Mesodermal cell (in vitro differentiated cells): Measurements from ENCODE around the gene CHST11.

Experiments
- H3K27ac ChIP-seq: 2 replicates; pipeline ENCODE4 v1.7.0; 2013; ENCODE audit warnings: mild to moderate bottlenecking, low read depth, low read length, moderate library complexity; ENCODE audit not compliant: severe bottlenecking
- H3K36me3 ChIP-seq: 2 replicates; pipeline ENCODE4 v1.7.1; 2013; ENCODE audit warnings: mild to moderate bottlenecking, low read length, moderate library complexity; ENCODE audit not compliant: control insufficient read depth, insufficient read depth
- H3K4me1 ChIP-seq: one replicate; pipeline ENCODE4 v1.7.1; 2013; ENCODE audit warnings: mild to moderate bottlenecking, low read length; ENCODE audit not compliant: insufficient read depth, control insufficient read depth, poor library complexity, severe bottlenecking
- H3K4me3 ChIP-seq: 2 replicates; pipeline ENCODE4 v1.7.0; 2013; ENCODE audit warnings: low read length, control low read depth, mild to moderate bottlenecking; ENCODE audit not compliant: insufficient read depth, poor library complexity, severe bottlenecking; ENCODE audit errors: extremely low read depth
- H3K9me3 ChIP-seq: 2 replicates; pipeline ENCODE4 v1.7.1; 2013; ENCODE audit warnings: mild to moderate bottlenecking, low read length, moderate library complexity; ENCODE audit not compliant: control insufficient read depth
- WGBS, 2 experiments: methylation state at CpG; one replicate each; pipeline ENCODE4 v1.1.5; 2013; ENCODE audit warnings: missing lambda C conversion rate in 2 of 2; ENCODE audit not compliant: insufficient coverage in 2 of 2; 5-methylcytosine and 5-hydroxymethylcytosine counted together

Gene CHST11

GRCh38 chr12:104459368-104459909 lies 2.7 kb downstream of the CHST11 start:
- Histone ChIP-seq H3K4me3 (peak overlapping the region; percentile 66), H3K36me3 (no peaks in the 10 kb centered on the region), H3K4me1 (peaks cover 16% of the 10 kb centered on the region), H3K27ac (no peak overlapping the region), H3K9me3 (no peaks in the 10 kb centered on the region)
- 60 to 70% methylated on average over 6 of the region's 7 CpGs for WGBS, 2 experiments

GRCh38 chr12:104460041-104460719 lies 3.4 kb downstream of the CHST11 start:
- Histone ChIP-seq H3K27ac (no peak overlapping the region), H3K4me1 (peaks cover 16% of the 10 kb centered on the region), H3K4me3 (no peak overlapping the region), H3K36me3 (no peaks in the 10 kb centered on the region), H3K9me3 (no peaks in the 10 kb centered on the region)
- WGBS, 2 experiments: 72 to 83% methylated on average over 6 to 7 of the region's 10 CpGs

DNA sequence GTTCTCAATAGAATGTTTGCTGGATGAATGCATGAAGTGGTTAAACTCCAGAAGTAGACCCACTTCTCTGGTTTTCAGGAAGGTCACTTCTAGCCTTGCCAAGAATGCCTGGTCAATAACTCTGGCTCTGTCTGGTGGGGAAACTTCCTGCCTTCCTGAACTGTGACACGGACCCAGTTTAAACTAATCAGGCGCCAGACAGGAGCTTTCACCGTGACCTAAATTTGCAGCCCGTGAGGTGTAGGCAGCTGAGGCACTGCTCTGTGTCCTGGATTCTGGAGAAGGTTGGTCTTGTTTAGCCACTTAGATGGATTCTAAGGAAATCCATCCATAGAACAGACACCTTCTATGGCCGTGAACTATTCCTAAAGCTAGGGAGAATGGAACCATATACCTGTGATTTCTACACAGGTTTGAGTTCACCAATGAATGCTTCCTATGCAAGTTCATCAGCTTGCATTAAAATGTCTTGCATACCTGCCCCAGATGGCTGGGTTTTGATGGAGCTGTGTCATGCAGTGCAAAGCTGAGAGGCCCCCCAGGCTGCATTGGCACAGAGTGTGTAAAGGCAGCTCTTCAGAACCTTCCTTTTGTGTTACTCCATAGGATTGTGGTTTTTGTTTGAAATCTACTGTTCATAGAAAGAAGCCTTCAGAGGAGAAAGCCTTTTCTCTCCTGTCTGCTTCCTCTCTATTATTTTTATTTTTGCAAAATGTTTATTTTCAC lies 4.4 kb downstream of the CHST11 start:
- Histone ChIP-seq H3K27ac (no peak overlapping the region), H3K36me3 (no peaks in the 10 kb centered on the region), H3K4me3 (no peak overlapping the region), H3K9me3 (no peaks in the 10 kb centered on the region), H3K4me1 (peaks cover 7% of the 10 kb centered on the region)
- whole genome bisulfite sequencing, 2 experiments: 78 to 80% methylated on average over 4 to 5 of the region's 5 CpGs

DNA sequence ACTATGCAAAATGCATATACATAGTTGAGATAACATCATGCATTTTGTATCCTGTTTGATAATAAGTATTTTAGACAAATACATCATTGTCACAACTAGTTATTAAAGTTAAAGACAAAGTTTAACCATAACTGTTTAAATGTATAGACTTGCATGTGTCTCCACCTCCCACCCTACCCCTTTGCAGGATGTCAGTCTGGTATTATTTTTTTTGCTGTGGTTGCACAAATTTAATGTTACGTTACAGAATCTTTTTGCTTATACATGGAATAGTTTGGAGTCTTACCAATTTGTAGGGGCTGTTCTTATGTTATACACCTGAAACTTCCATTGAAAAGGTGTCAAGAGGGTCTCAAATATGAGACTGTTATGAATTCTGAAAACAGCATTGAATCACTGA lies 5.6 kb downstream of the CHST11 start:
- H3K4me1 ChIP-seq: peaks cover 6% of the 10 kb centered on the region
- no peak overlapping the region for H3K27ac ChIP-seq
- WGBS, 2 experiments: no CpG with 5 or more reads among the region's 1 CpG
- no peaks in the 10 kb centered on the region for H3K36me3 ChIP-seq
- H3K9me3 ChIP-seq: no peaks in the 10 kb centered on the region
- no peak overlapping the region for H3K4me3 ChIP-seq

DNA sequence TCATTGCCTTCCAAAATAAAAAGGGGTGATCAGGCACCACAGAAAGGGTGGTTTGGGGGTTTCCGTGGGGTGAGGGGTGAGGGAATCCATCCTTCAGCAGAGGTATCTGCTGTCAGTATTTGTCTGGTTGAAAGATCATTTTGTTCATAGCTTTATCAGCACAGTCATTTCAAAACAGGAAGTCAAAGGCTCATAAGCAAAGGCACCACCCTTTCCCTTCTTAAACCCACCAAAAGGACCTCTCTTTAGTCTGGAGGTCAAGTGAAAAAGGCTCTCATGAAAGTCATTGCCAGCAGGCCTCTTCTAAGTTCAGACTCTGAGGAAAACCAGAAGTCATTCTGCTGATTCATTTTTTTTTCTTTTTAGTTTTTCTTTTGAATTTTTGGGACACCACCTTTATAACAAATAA lies 6.2 kb downstream of the CHST11 start:
- 100% methylated on average over 1 of the region's 1 CpG; no CpG with 5 or more reads in 1 of the 2 experiments for WGBS, 2 experiments
- H3K4me3 ChIP-seq: no peak overlapping the region
- peaks cover 6% of the 10 kb centered on the region for H3K4me1 ChIP-seq
- H3K9me3 ChIP-seq: no peaks in the 10 kb centered on the region
- H3K27ac ChIP-seq: no peak overlapping the region
- no peaks in the 10 kb centered on the region for H3K36me3 ChIP-seq

DNA sequence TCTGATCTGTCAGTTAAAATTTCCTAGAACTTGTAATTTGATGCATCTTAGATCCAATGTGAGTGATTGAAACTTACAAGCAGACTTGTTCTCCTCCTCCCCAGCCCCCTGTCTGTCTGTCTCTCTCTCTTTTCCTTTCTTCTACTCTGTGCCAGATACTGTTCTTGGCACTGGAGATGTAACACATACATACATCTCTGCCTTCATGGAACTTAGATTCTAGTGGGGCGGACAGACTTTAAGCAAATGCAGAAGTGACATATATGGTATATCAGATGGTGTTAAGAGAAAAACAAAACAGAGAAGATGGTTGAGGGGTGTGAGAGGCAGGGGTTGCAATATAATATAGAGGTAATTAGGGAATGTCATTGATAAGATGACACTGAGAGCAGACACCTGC lies 6.6 kb downstream of the CHST11 start:
- Histone ChIP-seq H3K9me3 (no peaks in the 10 kb centered on the region), H3K4me1 (peaks cover 6% of the 10 kb centered on the region), H3K27ac (no peak overlapping the region), H3K36me3 (no peaks in the 10 kb centered on the region), H3K4me3 (no peak overlapping the region)
- WGBS, 2 experiments: 88% methylated on average over 1 of the region's 1 CpG; no CpG with 5 or more reads in 1 of the 2 experiments

GRCh38 chr12:104464899-104465298 lies 8.2 kb downstream of the CHST11 start:
- H3K9me3 ChIP-seq: no peaks in the 10 kb centered on the region
- H3K4me1 ChIP-seq: no peaks in the 10 kb centered on the region
- no peak overlapping the region for H3K4me3 ChIP-seq
- H3K27ac ChIP-seq: no peak overlapping the region
- no peaks in the 10 kb centered on the region for H3K36me3 ChIP-seq
- 95 to 100% methylated on average over 1 to 3 of the region's 3 CpGs for WGBS, 2 experiments

- Histone ChIP-seq H3K9me3 (no peaks in the 10 kb centered on the region), H3K4me1 (no peaks in the 10 kb centered on the region), H3K4me3 (no peak overlapping the region), H3K27ac (no peak overlapping the region), H3K36me3 (no peaks in the 10 kb centered on the region)
- 85% methylated on average over 2 of the region's 2 CpGs; no CpG with 5 or more reads in 1 of the 2 experiments for WGBS, 2 experiments
Measured at GRCh38 chr12:104466709-104467345, 10.1 kb downstream of the CHST11 start.

GRCh38 chr12:104467346-104467837 lies 10.6 kb downstream of the CHST11 start:
- WGBS, 2 experiments: 85 to 88% methylated on average over 3 to 4 of the region's 5 CpGs
- H3K4me1 ChIP-seq: no peaks in the 10 kb centered on the region
- H3K36me3 ChIP-seq: no peaks in the 10 kb centered on the region
- no peaks in the 10 kb centered on the region for H3K9me3 ChIP-seq
- H3K27ac ChIP-seq: peak overlapping the region; percentile 31
- H3K4me3 ChIP-seq: no peak overlapping the region

DNA sequence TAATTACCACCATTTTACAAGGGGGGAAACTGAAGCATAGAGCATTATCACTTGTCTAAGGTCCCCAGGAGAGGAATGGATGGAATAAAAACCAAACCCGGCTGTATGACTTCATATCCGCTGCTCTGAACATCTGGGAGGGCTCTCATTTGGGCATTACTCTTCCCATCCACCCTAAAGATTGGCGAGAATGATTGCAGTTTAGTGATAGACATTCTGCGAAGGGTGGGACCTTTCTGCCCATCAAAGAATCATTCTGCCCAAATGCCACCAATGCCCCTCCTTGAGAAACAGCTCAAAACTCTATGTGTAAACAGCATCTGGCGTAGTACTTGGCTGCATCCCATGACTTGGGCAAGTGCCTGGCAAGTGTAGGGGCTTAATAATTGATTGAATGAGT lies 11.6 kb downstream of the CHST11 start:
- no peaks in the 10 kb centered on the region for H3K36me3 ChIP-seq
- H3K4me1 ChIP-seq: no peaks in the 10 kb centered on the region
- no peak overlapping the region for H3K4me3 ChIP-seq
- H3K27ac ChIP-seq: no peak overlapping the region
- 94 to 100% methylated on average over 2 to 3 of the region's 5 CpGs for WGBS, 2 experiments
- no peaks in the 10 kb centered on the region for H3K9me3 ChIP-seq
